ENCODE measurements around the gene DOCK11.

DNA sequence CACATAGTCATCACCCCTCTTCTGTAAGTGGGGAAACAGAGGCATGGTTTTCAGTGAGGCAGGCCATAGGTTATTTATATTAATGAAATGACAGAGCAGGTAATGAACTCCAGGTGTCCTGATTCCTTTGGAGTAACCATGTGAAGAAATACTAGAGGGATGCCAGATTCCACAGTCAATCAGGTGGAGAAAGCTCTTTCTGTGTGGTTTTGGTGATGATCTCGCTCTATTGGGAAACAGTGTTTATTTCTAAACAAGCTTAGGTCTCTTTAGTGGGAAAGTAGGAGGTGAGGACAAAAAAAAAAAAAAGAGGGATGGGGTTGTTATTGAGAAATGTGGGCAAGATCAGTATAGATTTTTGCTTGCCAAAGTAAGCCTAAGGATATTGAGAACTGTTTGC is 12.2 kb downstream of the DOCK11 start:
- TF ChIP-seq GATA3 (IDR thresholded peaks at IDR 0.05; ENCODE audit: low read depth, low read length) = no peak
- TF ChIP-seq GATA2 (IDR thresholded peaks at IDR 0.05; ENCODE audit: low read depth, low read length) = no peak
